GM21528 (cell line): ENCODE data around the gene RBM19.

Experiments
- ATAC-seq: cut with Tn5 transposase; IDR thresholded peaks from one replicate; pipeline ENCODE4 v1.9.1; 2021; ENCODE audit warnings: mild to moderate bottlenecking, moderate library complexity; ENCODE audit not compliant: unreplicated experiment, low FRiP score

Gene RBM19

DNA sequence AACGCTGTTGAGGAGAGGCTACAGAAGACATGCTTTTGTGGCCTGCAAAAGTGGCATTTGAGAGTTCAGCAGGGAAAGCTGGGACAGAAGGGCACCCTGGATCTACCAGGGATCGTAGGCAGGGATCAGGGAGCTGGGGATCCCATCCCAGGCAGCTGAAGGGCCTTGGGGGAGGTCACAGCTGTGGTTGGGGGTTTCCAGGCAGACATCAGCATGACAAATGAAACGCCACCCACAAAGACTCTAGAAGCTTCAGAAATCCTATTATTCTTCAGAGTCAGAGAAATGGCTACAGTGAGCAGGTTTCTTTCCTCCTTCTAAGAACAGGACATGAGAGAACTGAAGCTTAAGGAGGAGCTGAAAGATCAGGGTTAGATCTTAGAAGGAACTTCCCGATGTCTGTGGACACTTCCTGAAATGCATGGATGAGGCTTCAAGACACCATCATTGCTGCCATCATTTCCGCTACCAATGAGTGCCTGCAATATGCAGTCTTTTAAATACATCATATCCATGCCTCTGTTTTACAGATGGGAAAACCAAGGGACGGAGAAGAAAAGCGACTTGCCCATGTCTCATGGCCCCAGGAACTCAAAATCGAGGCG lies 104.3 kb downstream of the RBM19 start:
- ATAC-seq = no peak

DNA sequence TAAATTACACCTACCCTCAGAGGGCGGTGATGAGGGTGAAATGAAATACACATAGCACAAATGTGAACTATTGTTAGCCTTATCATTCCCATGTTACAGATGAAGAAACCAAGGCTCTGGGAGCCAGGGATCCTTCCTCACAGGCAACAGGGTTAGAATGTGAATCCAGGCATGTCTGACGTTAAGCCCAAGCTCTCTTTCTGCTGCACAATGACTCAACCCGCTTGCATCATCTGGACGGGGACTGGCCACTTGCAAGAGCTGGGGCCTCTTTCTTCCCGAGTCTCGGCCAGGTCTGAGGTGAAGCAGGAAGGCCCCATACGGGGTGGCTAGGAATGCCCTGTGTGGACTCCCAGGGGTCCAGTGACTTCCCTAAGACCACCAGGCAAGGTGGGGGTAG lies 105.2 kb downstream of the RBM19 start:
- ATAC-seq = no peak

DNA sequence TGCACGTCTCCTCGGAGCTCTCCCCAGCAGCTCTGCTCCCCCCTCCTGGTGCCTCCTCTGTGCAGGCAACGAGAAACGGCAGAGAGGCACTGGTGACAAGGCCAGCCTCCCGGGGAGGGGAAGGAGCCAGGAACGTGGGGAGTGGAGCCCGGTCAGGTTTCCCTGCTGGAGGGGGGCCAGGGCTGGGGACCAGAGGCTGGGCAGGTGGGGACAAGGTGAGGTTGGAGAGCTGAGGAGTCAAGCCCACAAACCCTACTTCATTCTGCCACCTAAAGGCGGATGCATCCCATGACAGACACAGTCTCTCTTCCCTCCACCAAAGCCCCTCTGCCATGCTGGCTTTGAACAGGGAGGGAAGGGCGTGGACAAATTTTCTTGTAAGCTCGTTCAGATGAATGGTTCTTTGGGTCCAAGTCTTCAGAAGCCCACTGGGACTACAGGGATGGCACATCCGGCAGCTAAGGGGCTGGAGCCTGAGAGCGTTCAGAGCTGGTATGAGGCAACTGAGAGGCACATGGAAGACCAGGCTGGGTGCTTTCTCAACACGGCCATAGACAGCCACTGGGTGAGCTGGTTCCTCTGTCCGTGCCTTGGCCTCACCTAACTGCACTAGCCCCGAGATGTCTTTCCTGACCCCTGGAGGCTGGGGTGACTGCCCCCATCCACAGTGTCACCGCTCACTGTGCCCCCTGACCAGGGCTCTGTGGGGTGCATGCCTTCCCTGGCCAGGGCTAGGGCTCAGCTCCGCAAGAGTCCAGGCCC lies 105.9 kb downstream of the RBM19 start:
- no peak for ATAC-seq

DNA sequence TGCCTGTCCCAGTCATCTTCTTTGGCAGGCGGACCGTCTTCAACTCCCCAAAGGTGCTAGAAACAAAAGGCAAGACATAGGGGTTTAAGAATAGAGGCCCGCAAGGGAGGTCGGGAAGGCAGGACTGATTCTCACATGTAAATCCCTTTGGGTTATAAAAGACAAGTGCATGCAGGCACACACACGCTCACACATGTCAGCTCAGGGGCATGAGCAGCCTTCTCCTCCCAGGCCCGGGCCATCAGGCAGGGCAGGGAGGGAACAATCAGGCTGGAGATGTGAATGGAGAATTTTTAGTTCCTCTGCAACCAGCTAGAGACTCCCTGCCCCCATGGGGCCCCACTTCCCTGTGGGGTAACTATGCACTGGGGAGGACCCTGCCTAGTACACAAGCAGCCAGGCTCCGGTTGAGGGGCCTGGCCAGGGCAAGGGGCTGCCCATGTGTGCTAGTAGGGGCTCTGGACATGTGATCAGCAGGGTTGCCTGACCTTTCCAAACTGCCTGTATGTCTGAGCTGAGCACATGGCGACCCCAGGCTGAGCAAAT lies 107.2 kb downstream of the RBM19 start:
- ATAC-seq = no peak

DNA sequence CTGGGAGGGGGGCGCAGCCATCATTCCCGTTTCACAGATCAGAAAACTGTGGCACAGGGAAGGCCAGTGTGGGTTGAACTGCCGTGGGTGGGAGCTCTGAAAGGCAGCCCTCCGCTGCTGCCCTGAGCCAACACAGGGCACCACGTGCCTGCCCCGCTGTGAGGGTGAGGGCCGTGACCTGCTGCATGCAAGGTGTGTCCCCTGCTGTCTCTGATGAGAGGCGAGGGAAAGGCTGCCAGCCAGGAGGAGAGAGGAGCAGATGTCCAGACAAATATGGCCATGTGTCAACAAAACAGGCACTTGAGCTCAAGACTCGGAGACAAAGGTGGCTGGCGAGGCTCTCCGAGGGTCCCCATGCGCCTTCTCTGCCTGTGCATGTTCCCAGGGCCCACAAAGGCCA lies 108.8 kb downstream of the RBM19 start:
- ATAC-seq = no peak

DNA sequence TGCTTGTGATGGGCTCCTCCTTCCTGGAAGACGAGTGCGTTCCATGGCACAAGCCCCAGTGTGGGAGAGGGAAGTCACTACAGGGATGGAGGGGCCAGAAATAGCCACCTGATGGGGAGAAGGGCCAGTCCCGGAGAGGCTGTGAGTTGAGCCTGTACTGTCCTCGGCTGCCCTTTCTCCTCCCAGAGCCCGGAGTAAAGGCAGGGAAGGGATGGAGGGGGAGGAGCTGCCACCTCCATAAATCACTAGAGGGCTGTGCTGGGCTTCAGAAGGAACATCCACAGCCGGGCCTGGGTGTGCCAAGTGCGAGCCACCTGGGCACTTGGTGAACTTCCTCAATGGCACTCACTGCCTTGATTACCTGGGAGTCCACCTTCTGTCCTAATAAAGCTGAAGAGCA lies 110.1 kb downstream of the RBM19 start:
- ATAC-seq = no peak

DNA sequence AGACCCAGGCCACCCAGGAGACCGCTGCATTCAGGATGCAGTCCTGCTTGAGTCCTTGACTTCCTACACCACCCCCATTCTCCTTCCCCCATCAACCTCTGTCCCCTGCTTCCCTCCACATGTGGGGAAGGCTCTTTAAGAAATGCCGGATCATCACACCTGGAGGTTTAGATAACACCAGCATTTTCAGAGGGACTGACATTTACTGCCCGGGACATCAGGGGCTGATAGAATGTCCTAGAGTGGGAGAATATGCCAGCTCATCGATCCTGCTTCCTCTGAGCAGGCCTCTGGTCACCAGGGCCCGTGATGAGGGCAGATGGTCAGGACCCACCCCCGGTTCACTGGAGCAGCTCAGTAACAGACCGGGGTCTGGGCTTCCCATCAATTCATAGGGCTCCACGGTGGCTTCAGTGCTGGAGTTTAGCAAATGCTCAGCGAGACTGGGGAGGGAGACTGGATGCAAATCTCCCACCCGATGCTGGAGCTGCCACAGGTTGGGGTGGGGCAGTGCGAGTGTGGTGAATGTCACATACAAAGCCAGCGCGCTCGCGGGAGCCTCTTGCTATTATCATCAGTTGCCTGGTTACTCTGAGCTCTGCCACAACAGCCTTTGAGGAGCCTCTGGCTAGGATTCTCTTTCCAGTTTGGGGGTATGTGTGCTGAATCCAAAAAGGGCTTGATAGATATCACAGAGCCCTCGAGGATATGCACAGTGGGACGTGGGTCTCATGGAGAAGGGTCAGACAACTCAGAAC lies 111.6 kb downstream of the RBM19 start:
- ATAC-seq = no peak

DNA sequence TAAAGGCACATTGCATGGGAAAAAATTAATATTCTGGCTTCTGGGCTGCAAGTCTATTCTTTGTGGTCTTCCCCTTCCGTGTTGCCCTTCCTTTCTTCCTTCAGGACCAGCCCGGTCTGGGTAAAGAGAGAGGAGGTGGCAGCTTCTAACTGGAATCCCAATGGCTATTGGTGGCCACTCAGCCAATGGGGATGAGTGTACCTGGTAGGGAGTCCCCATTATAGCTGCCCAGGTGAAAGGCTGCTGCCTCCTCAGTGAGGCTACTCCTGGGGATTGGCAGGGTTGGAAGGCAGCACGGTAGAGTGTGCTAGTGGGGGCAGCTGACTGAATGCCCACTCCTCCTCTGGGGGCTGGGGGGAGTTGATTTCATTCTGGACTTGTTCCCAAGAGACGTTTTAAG lies 112.6 kb downstream of the RBM19 start:
- ATAC-seq = no peak

DNA sequence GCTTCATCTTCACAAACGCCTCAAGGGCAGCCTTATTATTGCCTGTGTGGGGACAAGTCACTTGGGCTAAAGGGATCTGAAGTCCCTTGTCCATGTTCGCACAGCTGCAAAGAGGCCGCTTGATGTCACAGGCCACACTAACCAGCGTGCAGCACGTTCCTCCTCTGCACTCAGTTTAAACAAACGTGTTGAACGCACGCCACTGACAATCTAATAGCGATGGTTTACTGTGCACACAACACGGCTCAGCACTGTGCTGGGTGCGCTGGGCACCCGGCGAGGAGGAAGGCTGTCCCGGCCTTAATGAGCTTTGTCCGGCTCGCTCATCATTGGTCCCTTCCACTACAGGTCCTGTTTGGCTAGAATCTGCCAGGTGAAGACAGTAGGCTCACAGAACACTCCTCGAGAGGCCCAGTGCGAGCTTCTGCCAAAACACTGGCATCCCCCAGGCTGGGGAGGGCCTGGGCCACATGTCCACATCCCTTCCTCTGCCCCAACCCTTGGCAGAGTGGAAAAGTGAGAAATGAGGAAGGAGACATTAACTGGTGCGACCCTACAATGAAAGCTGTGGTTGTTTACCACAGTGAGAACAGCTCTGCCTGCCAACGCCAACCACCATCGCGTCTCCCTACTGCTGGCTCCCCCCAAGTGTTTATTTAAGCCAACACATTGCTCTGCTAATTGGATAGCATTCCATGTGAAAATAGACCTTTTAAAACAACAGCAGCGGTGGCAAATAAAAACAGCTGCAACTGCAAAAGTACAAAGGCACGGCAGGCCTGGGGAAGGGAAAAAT lies 113.2 kb downstream of the RBM19 start:
- ATAC-seq = no peak

DNA sequence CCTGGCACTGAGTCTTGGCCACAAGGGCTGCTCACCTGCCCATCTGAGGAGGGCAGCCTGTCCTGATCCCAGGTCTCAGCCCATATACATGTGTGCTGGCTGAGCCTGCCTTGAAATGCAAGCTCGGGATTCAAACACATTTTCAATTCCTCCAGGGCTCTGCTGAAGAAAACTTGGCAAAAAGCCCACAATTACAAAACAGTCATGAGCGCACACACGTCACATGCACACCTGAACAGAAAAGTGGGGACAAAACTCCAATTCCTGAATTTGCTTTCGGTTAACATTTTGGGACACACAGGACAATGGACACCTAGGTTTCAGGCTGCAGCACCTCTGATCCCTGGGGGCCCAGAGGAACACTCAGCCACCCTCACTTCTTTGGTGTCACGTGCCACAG lies 113.9 kb downstream of the RBM19 start:
- ATAC-seq = no peak

DNA sequence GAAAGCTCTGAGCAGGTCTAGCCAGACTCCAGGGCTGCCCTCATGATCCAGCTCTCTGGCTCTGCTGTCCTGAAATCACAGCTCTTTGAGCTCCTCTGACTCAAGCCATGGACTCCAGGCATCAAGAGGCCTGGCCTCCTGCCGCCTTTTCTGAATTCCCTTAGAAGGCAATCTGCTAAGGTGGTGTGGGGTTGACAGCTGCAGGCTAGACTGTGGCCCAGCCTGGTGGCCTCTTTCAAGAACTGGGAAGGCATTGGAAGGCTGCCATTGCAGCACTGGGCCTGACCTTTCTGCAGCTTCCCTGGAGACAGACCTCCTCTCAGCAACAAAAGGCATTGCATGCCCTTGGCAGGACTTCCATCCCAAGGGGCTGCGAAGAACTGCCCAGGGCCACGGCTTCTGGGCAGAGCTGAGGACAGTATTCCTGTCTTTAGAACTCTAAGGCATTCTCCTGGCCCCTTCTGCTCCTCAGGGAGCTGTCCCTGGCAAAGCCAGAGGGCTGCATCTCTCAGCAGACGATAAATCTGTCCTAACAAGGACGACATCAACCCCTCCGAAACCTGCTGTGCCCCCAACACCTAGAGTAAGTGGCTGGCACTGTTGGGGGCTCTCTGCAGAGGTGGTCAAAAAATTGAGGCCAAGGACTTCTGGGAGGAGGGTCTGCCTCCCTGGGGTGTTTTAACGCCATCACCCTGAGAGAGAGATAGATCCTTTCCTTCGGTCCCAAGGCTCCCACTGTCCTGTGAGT lies 115.6 kb downstream of the RBM19 start:
- ATAC-seq = no peak

DNA sequence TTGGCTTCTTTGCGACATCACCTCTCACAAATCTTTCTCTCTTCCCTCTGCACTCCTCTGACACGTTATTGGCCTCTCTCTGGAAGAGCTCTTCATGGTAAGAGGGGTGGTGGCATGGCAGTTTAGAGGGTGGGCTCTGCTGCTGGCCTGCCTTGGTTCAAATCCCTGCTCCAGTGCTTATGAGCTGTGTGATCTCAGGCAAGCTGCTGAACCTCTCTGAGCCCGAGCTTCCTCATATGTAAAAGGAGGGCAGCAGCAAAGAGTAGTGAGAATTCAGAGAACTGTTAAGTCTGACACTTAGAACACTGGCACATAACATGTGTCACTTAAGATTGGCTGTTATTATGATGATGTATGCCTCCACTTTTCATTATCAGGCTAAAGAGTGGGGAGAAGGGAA lies 118.3 kb downstream of the RBM19 start:
- ATAC-seq = no peak

DNA sequence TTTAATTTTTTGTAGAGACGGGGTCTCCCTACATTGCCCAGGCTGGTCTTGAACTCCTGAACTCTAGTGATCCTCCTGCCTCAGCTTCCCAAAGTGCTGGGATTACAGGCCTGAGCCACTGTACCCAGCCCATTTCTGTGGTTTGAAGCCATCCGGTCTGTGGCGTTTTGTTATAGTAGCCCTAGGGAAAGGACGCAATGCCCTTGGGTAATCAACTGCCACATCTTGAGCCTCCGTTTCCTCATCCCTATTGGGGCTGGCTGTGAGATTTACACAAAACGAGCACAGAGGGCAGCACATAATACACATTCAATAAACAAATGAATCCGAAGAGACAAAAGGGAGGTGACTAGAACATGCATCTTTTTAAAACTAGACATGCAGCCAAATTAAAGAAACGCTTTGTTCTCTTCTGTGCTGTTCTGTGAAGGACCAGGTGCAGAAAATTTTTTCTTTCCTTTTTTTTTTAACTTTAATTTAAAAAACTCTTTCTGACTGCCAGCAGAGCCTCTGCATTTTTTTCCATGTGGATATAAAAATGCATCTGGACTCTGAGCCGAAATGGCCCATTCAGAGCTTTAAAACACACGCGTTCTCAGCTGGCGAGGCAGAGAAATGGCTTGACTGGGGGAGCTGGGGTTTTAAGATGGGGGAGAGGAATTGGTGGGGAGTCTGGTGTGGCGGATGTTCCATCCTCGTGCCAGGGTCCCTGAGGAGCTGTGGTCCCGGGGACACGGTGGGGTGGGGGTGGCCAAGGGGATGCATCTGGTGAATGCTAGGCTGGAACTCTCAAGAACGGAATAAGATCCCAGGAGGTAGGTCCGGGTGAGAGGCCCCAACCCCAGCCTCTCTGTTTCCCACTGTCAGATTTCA lies 119.0 kb downstream of the RBM19 start:
- ATAC-seq = no peak

DNA sequence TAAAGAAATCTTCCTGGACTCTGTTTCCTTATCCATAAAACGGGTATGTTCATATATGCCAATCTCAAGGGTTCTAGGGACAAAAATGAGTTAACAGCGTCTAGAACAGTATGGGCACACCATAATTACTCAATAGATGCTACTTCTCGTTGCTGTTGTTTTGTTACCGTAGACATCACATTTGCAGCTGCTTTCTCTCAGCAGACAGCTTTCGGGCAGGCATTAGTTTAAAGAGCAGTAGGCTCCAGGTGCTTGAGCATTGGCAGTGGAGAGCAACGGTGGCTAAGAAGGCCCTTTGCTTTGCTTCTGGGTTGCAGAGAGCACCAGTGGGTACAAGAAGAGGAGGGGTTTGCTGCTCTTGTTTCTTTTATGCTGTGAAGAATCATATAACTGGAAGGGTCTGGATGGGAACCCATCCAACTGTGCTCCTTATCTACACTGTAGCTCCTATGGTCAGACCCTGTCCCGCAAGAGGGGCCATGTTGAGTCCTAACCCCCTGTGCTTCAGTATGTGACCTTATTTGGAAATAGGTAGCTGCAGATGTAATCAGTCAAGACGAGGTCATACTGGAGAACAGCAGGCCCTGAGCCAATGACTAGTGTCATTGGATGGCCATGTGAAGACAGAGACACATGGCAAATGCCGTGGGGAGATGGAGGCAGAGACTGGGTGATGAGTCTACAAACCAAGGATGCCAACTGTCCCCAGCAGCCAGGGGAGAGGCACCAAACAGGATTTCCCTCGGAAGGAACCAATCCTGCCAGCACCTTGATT lies 120.0 kb downstream of the RBM19 start:
- no peak for ATAC-seq

DNA sequence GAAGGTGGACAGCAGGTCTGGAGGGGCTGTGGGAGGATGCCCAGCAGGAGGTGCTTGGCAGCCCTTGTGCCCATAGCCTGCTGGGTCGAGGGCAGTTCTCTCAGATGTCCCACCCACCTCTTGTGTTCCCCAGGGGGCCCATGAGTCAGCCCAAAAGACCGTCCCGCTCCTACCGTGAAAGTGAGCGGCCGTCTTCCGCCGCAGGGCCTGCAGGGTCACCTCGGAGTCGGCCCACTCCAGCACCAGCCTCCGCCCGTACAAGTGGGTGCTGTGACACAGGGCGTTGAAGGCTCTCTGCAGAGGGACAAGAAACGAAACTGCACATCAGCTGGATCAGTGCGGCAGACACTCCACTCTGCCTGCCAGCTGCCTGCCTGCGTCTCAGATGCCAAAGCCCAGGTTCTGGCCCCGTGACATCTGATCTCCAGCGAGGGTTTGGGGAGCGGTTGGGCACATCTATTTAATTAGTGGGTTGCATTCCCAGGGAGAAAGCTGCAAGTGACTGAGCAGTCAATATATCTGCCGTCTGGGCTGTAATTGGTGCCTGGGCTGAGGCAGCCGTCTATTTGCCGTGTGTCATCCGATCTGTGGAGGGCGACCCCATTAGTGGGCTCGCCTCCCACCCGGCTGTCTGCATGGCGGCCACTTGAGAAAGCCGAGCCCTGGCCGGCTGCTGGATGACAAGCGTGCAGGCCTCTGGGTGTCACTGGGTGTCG lies 121.5 kb downstream of the RBM19 start:
- ATAC-seq = no peak

DNA sequence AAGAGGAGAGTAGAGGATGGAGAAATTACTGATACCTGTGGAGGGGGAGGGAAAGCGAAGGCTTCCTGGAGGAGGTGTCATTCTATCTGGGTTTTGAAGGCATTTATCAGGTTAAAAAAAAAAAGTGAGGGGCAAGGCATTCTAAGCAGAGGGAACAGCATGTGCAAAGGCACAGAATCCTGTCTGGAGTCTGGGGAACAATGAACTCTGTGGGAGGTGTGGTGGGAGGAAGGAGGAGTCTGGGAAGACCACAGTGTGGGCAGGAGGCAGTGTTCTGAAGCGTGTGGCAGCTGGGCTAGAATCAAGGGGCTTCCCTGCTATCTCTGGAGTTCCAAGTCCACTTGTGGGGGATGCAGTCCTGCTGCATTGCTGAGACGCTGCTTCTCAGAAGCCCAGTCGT lies 123.4 kb downstream of the RBM19 start:
- no peak for ATAC-seq

DNA sequence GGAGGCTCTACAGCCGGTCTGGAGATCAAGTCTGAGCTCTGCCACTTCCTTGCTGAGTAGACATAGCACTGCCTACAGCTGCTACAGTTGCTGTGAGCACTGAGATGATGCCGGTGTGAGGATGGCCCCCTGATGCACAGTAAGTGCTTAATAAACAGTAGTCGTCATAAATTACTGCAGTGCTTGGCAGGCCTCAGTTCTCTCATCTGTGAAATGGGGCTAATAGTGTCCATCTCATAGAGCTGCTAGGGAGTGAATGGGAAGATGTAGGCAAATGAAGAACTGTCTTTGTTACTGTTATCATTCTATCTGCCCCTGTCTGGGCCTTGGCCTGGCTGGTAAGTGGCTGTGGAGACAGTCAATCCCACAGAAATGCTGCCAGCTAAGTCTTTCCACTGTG lies 124.3 kb downstream of the RBM19 start:
- ATAC-seq = no peak
